Fibroblast of the conjunctiva (primary cell): ENCODE data around the gene ARHGAP40.

Source experiments
- DNase-seq: peaks from one replicate; pipeline ENCODE4 v3.0.0-alpha.2; 2010; ENCODE audit warnings: low read depth

ARHGAP40 gene

GRCh38 chr20:38601216-38602184 lies at the start of gene ARHGAP40:
ARHGAP40 (plus strand) TSS chr20:38601809.
- DNase-seq: no peak

GRCh38 chr20:38554986-38555385 lies 46.6 kb upstream of the ARHGAP40 start:
- no peak for DNase-seq

GRCh38 chr20:38555395-38555794 lies 46.2 kb upstream of the ARHGAP40 start:
- no peak for DNase-seq

GRCh38 chr20:38557174-38557573 lies 44.4 kb upstream of the ARHGAP40 start:
- no peak for DNase-seq

- no peak for DNase-seq
Observed at GRCh38 chr20:38558596-38559360, 42.8 kb upstream of the ARHGAP40 start.

GRCh38 chr20:38559764-38560163 lies 41.8 kb upstream of the ARHGAP40 start:
- no peak for DNase-seq

- DNase-seq: no peak
Observed at GRCh38 chr20:38563802-38564431, 37.7 kb upstream of the ARHGAP40 start.

- DNase-seq: no peak
Observed at GRCh38 chr20:38564680-38565079, 36.9 kb upstream of the ARHGAP40 start.

- no peak for DNase-seq
Observed at GRCh38 chr20:38566036-38566598, 35.5 kb upstream of the ARHGAP40 start.

GRCh38 chr20:38569747-38570525 lies 31.7 kb upstream of the ARHGAP40 start:
- no peak for DNase-seq

- DNase-seq: no peak
Observed at GRCh38 chr20:38573413-38573812, 28.2 kb upstream of the ARHGAP40 start.

- DNase-seq: no peak
Observed at GRCh38 chr20:38579219-38579910, 22.2 kb upstream of the ARHGAP40 start.

- no peak for DNase-seq
Observed at GRCh38 chr20:38579921-38580320, 21.7 kb upstream of the ARHGAP40 start.

- no peak for DNase-seq
Observed at GRCh38 chr20:38581013-38581412, 20.6 kb upstream of the ARHGAP40 start, which contains the start of gene ADIG. ADIG (plus strand) TSS chr20:38581197; CDS start chr20:38581251, 54 bp downstream.

- no peak for DNase-seq
Observed at GRCh38 chr20:38581830-38582358, 19.7 kb upstream of the ARHGAP40 start.

GRCh38 chr20:38583306-38583705 lies 18.3 kb upstream of the ARHGAP40 start:
- DNase-seq: no peak

- DNase-seq: no peak
Observed at GRCh38 chr20:38584099-38584763, 17.4 kb upstream of the ARHGAP40 start.

- no peak for DNase-seq
Observed at GRCh38 chr20:38585404-38586180, 16.0 kb upstream of the ARHGAP40 start.

- DNase-seq: no peak
Observed at GRCh38 chr20:38586181-38586525, 15.5 kb upstream of the ARHGAP40 start.
